Mesodermal cell (in vitro differentiated cells): ENCODE measurements around the gene ZNF222. TPM values are rescaled to one million over a fixed set of nuclear protein-coding genes. Genes with fewer than 3 reads are reported as not detected.

Experiments
- H3K27ac ChIP-seq: 2 replicates; pipeline ENCODE4 v1.7.0; 2013; ENCODE audit warnings: mild to moderate bottlenecking, low read depth, low read length, moderate library complexity; ENCODE audit not compliant: severe bottlenecking
- H3K36me3 ChIP-seq: 2 replicates; pipeline ENCODE4 v1.7.1; 2013; ENCODE audit warnings: mild to moderate bottlenecking, low read length, moderate library complexity; ENCODE audit not compliant: control insufficient read depth, insufficient read depth
- H3K4me1 ChIP-seq: one replicate; pipeline ENCODE4 v1.7.1; 2013; ENCODE audit warnings: mild to moderate bottlenecking, low read length; ENCODE audit not compliant: insufficient read depth, control insufficient read depth, poor library complexity, severe bottlenecking
- H3K4me3 ChIP-seq: 2 replicates; pipeline ENCODE4 v1.7.0; 2013; ENCODE audit warnings: low read length, control low read depth, mild to moderate bottlenecking; ENCODE audit not compliant: insufficient read depth, poor library complexity, severe bottlenecking; ENCODE audit errors: extremely low read depth
- H3K9me3 ChIP-seq: 2 replicates; pipeline ENCODE4 v1.7.1; 2013; ENCODE audit warnings: mild to moderate bottlenecking, low read length, moderate library complexity; ENCODE audit not compliant: control insufficient read depth
- WGBS, 2 experiments: methylation state at CpG; one replicate each; pipeline ENCODE4 v1.1.5; 2013; ENCODE audit warnings: missing lambda C conversion rate in 2 of 2; ENCODE audit not compliant: insufficient coverage in 2 of 2; 5-methylcytosine and 5-hydroxymethylcytosine counted together
- polyA plus RNA-seq, 2 experiments: library from polyadenylated mRNA; stranded (reverse); fragments of 50-300 nt; gene quantifications; one replicate each; pipeline ENCODE4 v1.2.3, GENCODE V29; 2013

ZNF222 gene
- polyA plus RNA-seq (2013, experiment 1 of 2): 5.8 TPM
- polyA plus RNA-seq (2013, experiment 2 of 2): 5.5 TPM

DNA sequence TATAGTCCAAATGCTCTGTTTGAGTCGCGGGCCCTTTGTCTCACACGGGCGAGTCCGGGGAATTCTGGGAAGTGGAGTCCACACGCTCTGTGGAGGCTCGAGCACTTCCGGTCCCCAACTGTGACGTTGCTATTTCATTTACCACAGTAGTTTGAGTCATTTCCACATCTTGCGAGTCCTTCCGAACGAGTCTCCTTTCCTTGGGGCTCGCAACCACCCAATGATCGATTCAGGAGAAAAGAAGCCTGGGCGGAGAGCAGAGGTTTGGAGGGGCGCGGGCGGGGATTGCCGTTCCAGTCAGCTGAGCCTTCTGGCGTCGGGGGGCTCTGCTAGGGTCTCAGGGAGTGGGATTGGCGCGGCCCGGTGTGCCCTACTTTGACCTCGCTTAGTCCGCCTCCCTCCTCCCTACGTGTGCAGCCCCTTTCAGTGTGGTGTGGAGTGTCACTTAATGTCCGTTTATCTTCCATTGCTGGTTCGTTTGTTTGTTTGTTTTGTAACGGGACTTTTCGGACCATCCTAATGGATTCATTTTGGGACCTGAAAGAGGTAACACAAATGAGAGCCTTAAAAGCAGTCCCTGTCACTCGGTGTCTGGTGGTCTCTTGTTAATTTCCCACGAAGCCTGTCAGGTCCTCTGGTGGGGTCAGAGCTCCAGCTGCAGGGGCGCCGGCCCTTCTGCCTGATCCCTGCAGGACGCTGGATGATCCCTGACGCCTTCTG, at the start of gene ZNF222:
Gene ZNF222, plus strand, starts transcription at position 163 of the 720 bp plus-strand sequence. Its CDS starts 58 bp downstream, at position 221.
- Histone ChIP-seq H3K27ac (peak within 1 kb of the TSS; percentile 50), H3K4me3 (peak within 1 kb of the TSS; percentile 86), H3K9me3 (peaks cover 5% of the 10 kb centered on the region), H3K36me3 (peaks cover 37% of the 10 kb centered on the region), H3K4me1 (no peaks in the 10 kb centered on the region)
- WGBS, 2 experiments: 2% methylated on average over 27 to 34 of the region's 37 CpGs

DNA sequence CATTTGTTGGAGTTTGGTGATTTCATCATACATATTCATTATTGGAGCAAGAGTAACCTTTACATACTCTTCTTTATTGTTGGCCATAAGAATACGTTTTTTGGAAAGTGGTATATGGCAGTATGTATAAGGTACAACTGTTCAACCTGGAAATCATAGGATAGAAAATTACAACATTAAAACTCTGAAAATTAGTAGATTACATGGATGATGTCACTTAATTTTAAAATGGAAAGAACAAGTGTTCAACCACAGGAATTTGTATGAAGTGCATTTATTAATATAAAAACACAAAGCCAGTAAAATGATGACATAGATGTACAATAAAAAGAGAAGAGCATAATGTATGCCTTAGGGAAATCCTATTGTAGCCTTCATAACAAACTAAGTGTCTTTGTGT, 48.4 kb upstream of the ZNF222 start:
- WGBS, 2 experiments: no CpG with 5 or more reads among the region's 1 CpG

DNA sequence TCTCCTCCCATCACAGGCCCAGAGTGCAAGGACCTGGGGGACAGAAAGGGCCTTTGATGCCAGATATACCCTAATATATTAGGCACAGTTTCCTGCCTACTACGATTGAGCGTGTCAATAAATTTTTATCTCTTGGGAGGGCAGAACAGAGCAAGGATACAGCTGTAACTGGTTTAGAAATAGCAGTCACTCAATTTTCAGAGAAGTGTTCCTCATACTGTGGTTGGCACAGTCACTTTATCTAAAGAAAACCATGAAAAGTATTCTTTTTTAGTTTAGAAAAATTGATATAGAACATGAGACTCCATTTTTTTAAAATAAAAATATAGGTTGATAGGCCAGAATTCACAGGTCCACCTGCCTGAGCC, 41.7 kb upstream of the ZNF222 start:
- Histone ChIP-seq H3K36me3 (no peaks in the 10 kb centered on the region), H3K4me1 (no peaks in the 10 kb centered on the region), H3K4me3 (peak overlapping the region; percentile 59), H3K27ac (no peak overlapping the region), H3K9me3 (no peaks in the 10 kb centered on the region)
- 86 to 100% methylated on average over 2 of the region's 2 CpGs for WGBS, 2 experiments

More for the DNA sequence above, 48.4 kb upstream of the ZNF222 start:
- Histone ChIP-seq H3K36me3 (no peaks in the 10 kb centered on the region), H3K27ac (no peak overlapping the region), H3K4me1 (no peaks in the 10 kb centered on the region), H3K4me3 (no peak overlapping the region), H3K9me3 (peaks cover 28% of the 10 kb centered on the region)

DNA sequence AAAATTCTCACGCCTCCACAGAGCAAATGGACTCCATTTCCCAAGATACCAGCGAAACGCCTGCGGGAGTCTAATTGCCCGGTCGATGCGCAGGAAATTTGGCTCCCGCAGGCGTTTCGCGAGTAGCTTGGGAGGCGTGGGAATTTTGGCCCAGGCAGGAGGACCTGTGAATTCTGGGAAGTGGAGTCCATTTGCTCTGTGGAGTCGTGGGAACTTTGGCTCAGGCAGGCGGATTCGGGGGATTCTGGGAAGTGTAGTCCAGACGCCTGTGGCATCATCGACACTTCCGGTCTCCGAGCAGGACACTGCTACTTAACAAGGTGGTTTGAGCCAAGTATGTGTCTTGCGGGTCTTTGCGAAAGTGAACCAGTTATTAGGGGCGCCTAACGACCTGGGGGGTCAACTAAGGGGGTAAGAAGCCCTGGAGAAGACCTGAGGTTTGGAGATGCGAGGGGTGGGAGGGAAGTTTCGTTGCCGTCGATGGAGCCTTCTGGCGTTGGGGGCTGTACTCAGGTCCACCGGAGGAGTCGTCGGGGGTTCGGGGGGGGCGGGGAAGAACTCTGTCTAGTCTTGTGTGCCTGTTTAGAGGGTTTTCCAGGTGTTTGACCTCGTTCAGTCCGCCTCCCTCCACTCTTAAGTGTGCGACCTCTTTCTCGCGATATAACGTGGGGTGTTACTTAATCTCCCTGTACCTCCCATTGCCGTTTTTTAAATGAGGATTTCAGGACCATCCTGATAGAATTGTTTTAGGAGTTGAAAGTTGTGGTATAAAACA, 41.1 kb upstream of the ZNF222 start, which contains the start of gene ZNF155:
Gene ZNF155, plus strand, starts transcription at position 277 of the 775 bp plus-strand sequence. CDS start 4,356 bp downstream, outside the sequence.
- Histone ChIP-seq H3K27ac (no peak within 1 kb of the TSS), H3K4me1 (no peaks in the 10 kb centered on the region), H3K4me3 (peak within 1 kb of the TSS; percentile 59), H3K9me3 (no peaks in the 10 kb centered on the region), H3K36me3 (peaks cover 3% of the 10 kb centered on the region)
- 0% methylated on average over 24 to 25 of the region's 40 CpGs for WGBS, 2 experiments

DNA sequence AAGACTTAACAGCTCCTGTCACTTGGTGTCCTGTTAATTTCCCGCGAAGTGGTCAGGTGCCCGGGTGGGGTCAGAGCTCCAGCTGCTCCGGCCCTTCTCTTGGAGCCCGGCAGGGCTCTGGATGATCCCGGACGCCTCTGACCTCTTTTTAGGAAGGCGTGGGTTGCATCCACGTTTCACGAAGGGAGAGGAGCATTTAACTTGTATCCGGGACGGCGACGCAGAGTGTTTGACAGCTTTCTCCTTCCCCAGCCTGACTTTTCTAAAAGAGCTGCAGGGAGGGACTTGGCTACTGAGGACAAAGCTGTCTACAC, 40.5 kb upstream of the ZNF222 start:
- Histone ChIP-seq H3K4me1 (no peaks in the 10 kb centered on the region), H3K27ac (no peak overlapping the region), H3K9me3 (no peaks in the 10 kb centered on the region), H3K36me3 (peaks cover 8% of the 10 kb centered on the region), H3K4me3 (peak overlapping the region; percentile 59)
- 16 to 18% methylated on average over 9 of the region's 14 CpGs for WGBS, 2 experiments

DNA sequence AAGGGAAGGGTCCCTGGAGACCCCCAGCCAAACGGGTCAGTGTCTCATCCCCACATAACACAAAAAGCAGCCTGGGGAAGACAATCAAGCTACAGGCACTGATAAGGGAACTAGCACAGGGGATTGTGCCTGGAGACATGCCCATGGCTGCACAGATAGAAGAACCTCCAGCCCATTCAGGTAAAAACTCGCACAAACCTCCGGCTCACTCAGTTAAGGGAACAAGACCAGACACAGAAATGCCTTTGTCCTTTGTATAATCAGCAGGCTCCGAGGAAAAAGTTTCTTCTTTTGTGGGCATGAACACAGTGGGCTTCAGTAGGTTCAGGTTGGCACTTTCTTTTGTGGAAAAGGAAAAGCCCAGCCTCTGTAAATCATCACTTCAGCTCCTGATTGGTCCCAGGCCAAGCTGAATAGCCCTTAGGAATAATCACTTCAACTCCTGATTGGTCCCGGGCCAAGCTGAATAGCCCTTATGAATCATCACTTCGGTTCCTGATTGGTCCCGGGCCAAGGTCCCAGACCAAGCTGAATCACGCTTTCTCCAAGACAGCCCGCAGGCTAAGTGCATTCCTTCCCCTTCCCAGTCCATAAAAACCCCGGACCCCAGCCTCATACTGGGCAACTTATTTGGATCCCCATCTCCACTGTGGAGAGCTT, 27.4 kb upstream of the ZNF222 start:
- Histone ChIP-seq H3K9me3 (no peaks in the 10 kb centered on the region), H3K27ac (no peak overlapping the region), H3K36me3 (peaks cover 51% of the 10 kb centered on the region), H3K4me3 (no peak overlapping the region), H3K4me1 (no peaks in the 10 kb centered on the region)
- WGBS, 2 experiments: 82 to 95% methylated on average over 7 to 9 of the region's 10 CpGs

DNA sequence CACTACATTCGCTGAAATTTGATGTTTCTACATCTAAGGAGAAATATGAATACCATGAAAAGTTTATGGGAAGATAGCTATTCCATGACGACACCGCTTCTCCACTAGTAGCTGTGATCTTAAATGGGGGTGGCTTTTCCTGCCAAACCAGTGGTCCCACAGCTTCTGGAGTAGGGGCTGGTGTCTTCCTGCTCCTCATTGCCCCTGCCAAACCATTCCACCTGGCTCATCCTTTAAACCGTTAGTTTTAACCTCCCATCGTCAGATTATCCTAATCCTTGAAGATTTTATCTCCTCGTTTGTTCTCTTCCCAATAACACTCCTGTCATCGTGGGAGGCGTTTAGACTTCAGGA, 23.0 kb upstream of the ZNF222 start:
- H3K27ac ChIP-seq: peak overlapping the region; percentile 51

DNA sequence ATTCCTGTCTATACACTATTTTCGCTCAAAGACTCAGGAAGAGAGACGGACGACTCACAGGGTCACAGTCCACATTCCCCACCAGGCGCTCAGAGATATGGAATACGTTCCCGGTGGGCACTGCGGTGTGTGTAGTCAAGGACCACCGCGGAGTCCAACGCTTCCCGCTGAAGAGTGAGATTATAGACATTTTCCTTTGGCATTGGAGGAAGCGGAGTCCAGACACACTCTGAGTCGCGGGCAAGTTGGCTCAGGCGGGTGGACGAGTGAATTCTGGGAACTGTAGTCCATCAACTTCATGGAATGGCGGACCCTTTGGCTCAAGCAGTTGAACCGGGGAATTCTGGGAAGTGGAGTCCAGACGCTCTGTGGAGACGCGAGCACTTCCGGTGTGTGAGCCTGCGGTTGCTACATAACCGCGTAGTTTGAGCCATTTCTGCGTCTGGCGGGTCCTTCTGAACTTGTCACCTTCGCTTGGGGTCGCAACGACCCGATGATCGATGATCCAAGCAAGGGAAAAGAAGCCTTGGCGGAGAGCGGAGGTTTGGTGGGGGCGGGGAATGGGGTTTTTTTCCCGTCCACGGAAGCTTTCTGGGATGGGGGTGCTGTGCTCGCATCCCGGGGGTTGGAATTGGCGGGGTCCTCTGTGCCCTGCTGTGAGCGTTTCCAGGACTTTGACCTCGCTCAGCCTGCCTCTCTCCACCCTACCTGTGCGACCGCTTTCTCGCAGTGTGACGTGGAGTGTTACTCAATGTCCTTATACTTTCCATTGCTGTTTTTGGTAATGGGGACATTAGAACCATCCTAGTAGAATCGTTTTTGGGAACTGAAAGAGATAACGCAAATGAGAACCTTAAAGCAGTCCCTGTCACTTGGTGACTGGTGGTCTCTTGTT, 22.4 kb upstream of the ZNF222 start, which contains the start of gene ZNF230:
Gene ZNF230, plus strand, starts transcription at position 392 of the 895 bp plus-strand sequence. CDS start 4,122 bp downstream, outside the sequence.
- Histone ChIP-seq H3K4me1 (peaks cover 2% of the 10 kb centered on the region), H3K9me3 (no peaks in the 10 kb centered on the region), H3K36me3 (peaks cover 13% of the 10 kb centered on the region), H3K4me3 (peak within 1 kb of the TSS; percentile 80), H3K27ac (peak within 1 kb of the TSS; percentile 51)
- WGBS, 2 experiments: 0 to 4% methylated on average over 31 to 35 of the region's 48 CpGs

More for the DNA sequence above, 23.0 kb upstream of the ZNF222 start:
- no peaks in the 10 kb centered on the region for H3K9me3 ChIP-seq
- H3K36me3 ChIP-seq: peaks cover 12% of the 10 kb centered on the region
- whole genome bisulfite sequencing, 2 experiments: 30 to 33% methylated on average over 7 to 8 of the region's 8 CpGs
- peak overlapping the region; percentile 80 for H3K4me3 ChIP-seq
- H3K4me1 ChIP-seq: peaks cover 2% of the 10 kb centered on the region

DNA sequence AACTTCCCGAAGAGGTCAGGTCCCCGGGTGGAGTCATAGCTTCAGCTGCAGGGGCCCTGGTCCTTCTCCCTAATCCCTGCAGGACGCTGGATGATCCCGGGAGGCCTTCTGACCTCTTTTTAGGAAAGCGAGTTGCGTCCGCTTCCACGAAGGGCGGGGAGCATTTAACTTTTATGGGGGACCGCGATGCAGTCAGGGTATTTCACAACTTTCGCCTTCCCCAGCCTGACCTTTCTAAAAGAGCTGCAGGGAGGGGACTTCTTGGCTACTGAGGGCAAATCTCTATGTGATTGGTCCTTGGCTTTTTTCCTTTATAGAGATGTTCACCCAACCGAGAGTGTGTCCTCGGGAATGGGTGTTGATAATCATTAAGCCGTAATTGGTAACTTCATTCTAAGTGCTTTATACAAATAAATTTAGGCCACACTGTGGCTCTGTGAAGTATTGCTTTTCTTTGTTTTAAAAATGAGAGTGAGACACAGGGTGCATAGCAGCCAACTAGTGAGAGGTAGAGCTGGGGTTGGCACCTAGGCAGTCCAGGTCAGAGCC, 21.6 kb upstream of the ZNF222 start:
- peaks cover 2% of the 10 kb centered on the region for H3K4me1 ChIP-seq
- H3K9me3 ChIP-seq: no peaks in the 10 kb centered on the region
- 3 to 6% methylated on average over 4 to 9 of the region's 15 CpGs for WGBS, 2 experiments
- H3K4me3 ChIP-seq: peak overlapping the region; percentile 80
- H3K36me3 ChIP-seq: peaks cover 17% of the 10 kb centered on the region
- H3K27ac ChIP-seq: no peak overlapping the region

DNA sequence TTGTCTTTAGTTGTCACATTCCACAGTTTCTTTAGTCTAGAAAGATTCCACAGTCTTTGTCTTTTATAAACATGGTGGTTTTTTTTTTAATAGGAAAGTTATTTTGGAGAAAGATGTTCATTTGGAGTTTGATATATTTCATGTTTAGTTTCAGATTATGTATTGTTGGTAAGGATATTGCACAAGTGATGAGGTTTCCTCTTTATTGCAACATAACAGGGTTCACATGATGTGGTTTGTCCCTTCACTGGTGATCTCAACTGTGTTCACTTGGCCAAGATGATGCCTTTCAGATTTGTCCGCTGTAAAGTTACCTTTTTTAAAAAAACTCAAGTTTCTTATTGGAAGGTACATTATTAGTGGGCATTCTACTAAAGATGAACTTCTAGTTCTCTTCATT, 19.2 kb upstream of the ZNF222 start:
- peaks cover 41% of the 10 kb centered on the region for H3K36me3 ChIP-seq
- peaks cover 2% of the 10 kb centered on the region for H3K4me1 ChIP-seq
- peaks cover 21% of the 10 kb centered on the region for H3K9me3 ChIP-seq
- H3K4me3 ChIP-seq: no peak overlapping the region
- H3K27ac ChIP-seq: no peak overlapping the region
- no CpG with 5 or more reads among the region's 1 CpG for WGBS, 2 experiments
